NB4 (cell line): Measurements from ENCODE around the gene FSD1.

Experiments
- CTCF ChIP-seq: IDR thresholded peaks from one replicate; pipeline ENCODE4 v1.5.1; 2012; ENCODE audit warnings: low read depth, low read length
- MAX ChIP-seq: IDR thresholded peaks from 2 replicates; pipeline ENCODE4 v1.6.1; 2011; ENCODE audit warnings: low read depth, low read length

- TF ChIP-seq CTCF (no peak), MAX (no peak)
These were observed 2.2 kb upstream of the FSD1 start, which contains the start of gene TMIGD2 for GRCh38 chr19:4302243-4302640.
